ENCODE results near the gene RAD51AP1.

DNA sequence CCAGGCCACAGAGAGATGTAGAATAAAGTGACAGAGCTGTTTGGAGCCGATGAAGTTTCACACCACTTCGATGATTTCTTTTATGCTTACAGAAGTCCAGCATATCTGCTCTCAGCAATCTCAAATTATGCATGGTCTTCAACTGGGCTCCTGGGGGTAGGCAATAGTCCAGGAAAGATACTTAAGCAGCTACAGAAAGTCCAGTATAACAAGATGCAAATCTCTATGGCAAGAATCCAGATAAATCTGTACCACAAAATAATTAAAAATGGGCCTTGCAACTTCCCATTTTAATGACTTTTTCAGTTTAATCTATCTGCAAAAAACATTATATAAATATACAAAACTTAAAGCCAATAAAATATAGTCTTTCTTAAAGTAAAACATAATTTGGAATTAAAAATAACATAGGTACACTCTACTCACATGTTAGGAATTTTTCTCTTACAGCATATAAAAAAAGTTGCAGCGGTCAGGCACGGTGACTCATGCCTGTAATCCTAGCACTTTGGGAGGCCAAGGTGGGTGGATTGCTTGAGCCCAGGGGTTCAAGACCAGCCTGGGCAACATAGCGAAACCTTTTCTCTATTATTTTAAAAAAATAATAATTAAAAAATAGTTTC lies 20.5 kb upstream of the RAD51AP1 start:
- TF ChIP-seq TAF1 (IDR thresholded peaks at IDR 0.05; ENCODE audit: low read depth, low read length): no peak
- no peak for TF ChIP-seq POLR2A (IDR thresholded peaks at IDR 0.05; ENCODE audit: low read depth, low read length)
- no peak for TF ChIP-seq POLR2AphosphoS5 (IDR thresholded peaks at IDR 0.05; ENCODE audit: low read depth, low read length)
- no peak for TF ChIP-seq SPI1 (IDR thresholded peaks at IDR 0.05; ENCODE audit: low read depth, low read length)
- no peak for TF ChIP-seq POU2F2 (IDR thresholded peaks at IDR 0.05; ENCODE audit: low read depth, low read length)
